Gastrocnemius medialis (tissue), 4 donors: ENCODE data around the gene ITGB5. TPM values are rescaled to one million over a fixed set of nuclear protein-coding genes. Genes with fewer than 3 reads are reported as not detected.
A peak's percentile ranks its signal among the peaks of the same experiment; 100 is the strongest.

Source experiments
- ATAC-seq, 2 donors: fragments of 150-250 bp; one replicate each; pipeline ENCODE4 v1.9.1; 2016
- DNase-seq, 2 donors: peaks; one replicate each; pipeline ENCODE4 v3.0.0-alpha.2; 2019
- H3K27ac ChIP-seq, 4 donors: fragments of 200-600 bp; sonication (generic); 1 replicate in 1 of 4; 2 replicates in 3 of 4; pipeline ENCODE4 v1.5.1; 2016 to 2018; ENCODE audit warnings: mild to moderate bottlenecking in 2 of 4, moderate library complexity in 1 of 4
- H3K27me3 ChIP-seq, 3 donors: fragments of 200-600 bp; sonication (generic) in 2 of 3; 1 replicate in 1 of 3; 2 replicates in 2 of 3; pipeline versions ENCODE4 v1.5.1 to v1.6.0; 2016 to 2019; ENCODE audit warnings: mild to moderate bottlenecking in 1 of 3, moderate library complexity in 1 of 3
- H3K36me3 ChIP-seq, 2 donors: fragments of 200-600 bp; sonication (generic) in 1 of 2; one replicate each; pipeline ENCODE4 v1.5.1; 2017 to 2018
- H3K4me1 ChIP-seq, 2 donors: fragments of 200-600 bp; sonication (generic) in 1 of 2; one replicate each; pipeline ENCODE4 v1.5.1; 2016 to 2017; ENCODE audit warnings: mild to moderate bottlenecking in 2 of 2
- H3K4me3 ChIP-seq, 4 donors: fragments of 200-600 bp; sonication (generic) in 3 of 4; 1 replicate in 1 of 4; 2 replicates in 3 of 4; pipeline ENCODE4 v1.5.1; 2016 to 2019; ENCODE audit warnings: mild to moderate bottlenecking in 2 of 4
- H3K9me3 ChIP-seq, 3 donors: fragments of 200-600 bp; sonication (generic) in 2 of 3; 1 replicate in 1 of 3; 2 replicates in 2 of 3; pipeline ENCODE4 v1.5.1; 2016 to 2019
- POLR2A ChIP-seq, 2 donors: fragments of 450-650 bp; IDR thresholded peaks; one replicate each; pipeline ENCODE4 v1.6.1; 2017; ENCODE audit warnings: antibody characterized with exemption in 2 of 2, mild to moderate bottlenecking in 2 of 2, moderate library complexity in 2 of 2
- in situ Hi-C, 4 donors: fragments of 200-750 bp; cut with MboI; loops; one replicate each; pipeline versions ENCODE4 v1.15.0 to v1.8.0; 2017; ENCODE audit warnings: low sequenced_read_pairs in 4 of 4
- intact Hi-C: fragments of 100-400 bp; cut with DNase I; formaldehyde crosslinking; loops from one replicate; pipeline ENCODE4 v1.15.1; 2023; ENCODE audit warnings: low total_unique reads
- total RNA-seq, 4 donors: library from RNA; depleted of rRNA; stranded (reverse); fragments of >200 nt; gene quantifications; one replicate each; pipeline versions ENCODE4 v1.1.0 to v1.2.3, GENCODE V29; 2016
- TF ChIP-seq, protein P1 (sequence below), 5 experiments: fragments of 450-650 bp in 3 of 5; fragments of 200-600 bp in 2 of 5; sonication (generic) in 2 of 5; IDR thresholded peaks in 4 of 5; conservative IDR thresholded peaks in 1 of 5; 1 replicate in 4 of 5; 2 replicates in 1 of 5; pipeline ENCODE4 v1.5.1; 2016 to 2019; ENCODE audit warnings: antibody characterized with exemption in 5 of 5, mild to moderate bottlenecking in 3 of 5, moderate library complexity in 3 of 5

The ITGB5 gene
- total RNA-seq, 4 donors from 2014 or later: 35.2 to 101 (median 71.3) TPM

DNA sequence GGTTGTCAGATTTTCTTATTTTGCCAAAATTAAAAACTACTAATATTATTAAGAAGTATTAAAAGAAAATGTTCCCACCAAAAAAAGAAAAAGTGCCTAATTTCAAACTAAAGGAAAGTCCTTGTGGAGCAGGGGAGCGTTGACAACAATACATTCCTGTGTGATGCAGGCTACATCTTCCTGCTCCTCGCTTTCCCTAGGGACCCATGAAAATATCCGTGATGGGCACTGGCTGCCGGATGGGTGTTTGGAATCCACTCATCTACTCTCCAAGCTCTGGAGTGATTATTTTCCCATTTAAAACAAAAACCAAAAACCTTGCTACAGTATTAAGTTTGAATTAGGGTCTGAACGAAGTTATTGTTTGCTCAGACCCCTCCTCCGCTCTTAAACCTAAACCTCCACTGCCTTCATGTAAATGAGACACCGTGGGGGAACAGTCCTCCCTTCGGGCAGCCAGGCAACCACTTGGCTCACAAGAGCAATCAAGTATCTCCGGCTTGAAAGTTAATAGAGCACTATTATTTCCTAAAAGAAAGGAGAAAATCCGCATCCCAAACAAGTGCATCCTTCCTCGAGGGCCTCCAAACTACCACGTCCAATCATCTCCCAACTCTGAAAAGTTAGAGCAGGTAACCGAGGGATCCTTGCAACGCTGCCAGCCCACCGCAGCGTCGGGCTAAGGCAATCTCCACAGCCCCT, 1.5 kb downstream of the ITGB5 start:
- no peak for ATAC-seq
- H3K4me3 ChIP-seq: peak overlapping the region; percentile 60 to 95 (median 64)
- DNase-seq: no peak
- no peaks in the 10 kb centered on the region for H3K36me3 ChIP-seq
- H3K27me3 ChIP-seq: no peaks in the 10 kb centered on the region
- TF ChIP-seq, protein P1, sequence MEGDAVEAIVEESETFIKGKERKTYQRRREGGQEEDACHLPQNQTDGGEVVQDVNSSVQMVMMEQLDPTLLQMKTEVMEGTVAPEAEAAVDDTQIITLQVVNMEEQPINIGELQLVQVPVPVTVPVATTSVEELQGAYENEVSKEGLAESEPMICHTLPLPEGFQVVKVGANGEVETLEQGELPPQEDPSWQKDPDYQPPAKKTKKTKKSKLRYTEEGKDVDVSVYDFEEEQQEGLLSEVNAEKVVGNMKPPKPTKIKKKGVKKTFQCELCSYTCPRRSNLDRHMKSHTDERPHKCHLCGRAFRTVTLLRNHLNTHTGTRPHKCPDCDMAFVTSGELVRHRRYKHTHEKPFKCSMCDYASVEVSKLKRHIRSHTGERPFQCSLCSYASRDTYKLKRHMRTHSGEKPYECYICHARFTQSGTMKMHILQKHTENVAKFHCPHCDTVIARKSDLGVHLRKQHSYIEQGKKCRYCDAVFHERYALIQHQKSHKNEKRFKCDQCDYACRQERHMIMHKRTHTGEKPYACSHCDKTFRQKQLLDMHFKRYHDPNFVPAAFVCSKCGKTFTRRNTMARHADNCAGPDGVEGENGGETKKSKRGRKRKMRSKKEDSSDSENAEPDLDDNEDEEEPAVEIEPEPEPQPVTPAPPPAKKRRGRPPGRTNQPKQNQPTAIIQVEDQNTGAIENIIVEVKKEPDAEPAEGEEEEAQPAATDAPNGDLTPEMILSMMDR (IDR thresholded peaks at IDR 0.05 in 4 of 5, conservative IDR thresholded peaks at IDR 0.05 in 1 of 5): no peak
- no peak for TF ChIP-seq POLR2A (IDR thresholded peaks at IDR 0.05)
- in situ Hi-C loops: loop anchor here in 1 of 4 donors (10.0 kb wide), 1 partner anchor 51 kb away; no protein-coding TSS in a partner anchor
- H3K27ac ChIP-seq: peak overlapping the region; percentile 80 to 92 (median 90)
- intact Hi-C loops: loop anchor here (2.0 kb wide), 2 partner anchors 51 to 105 kb away; no protein-coding TSS in a partner anchor
- peaks cover 5 to 6% of the 10 kb centered on the region in 2 donors for H3K4me1 ChIP-seq
- H3K9me3 ChIP-seq: no peaks in the 10 kb centered on the region

GRCh38 chr3:124884474-124885101, 2.6 kb downstream of the ITGB5 start:
- no peak for TF ChIP-seq POLR2A (IDR thresholded peaks at IDR 0.05)
- TF ChIP-seq, protein P1 (IDR thresholded peaks at IDR 0.05 in 4 of 5, conservative IDR thresholded peaks at IDR 0.05 in 1 of 5): no peak
- H3K4me1 ChIP-seq: peaks cover 5 to 6% of the 10 kb centered on the region in 2 donors
- intact Hi-C loops (no loop called here), in situ Hi-C loops (loop anchor here in 1 of 4 donors (10.0 kb wide), 1 partner anchor 50 kb away; no protein-coding TSS in a partner anchor)
- ATAC-seq: no peak
- H3K36me3 ChIP-seq: no peaks in the 10 kb centered on the region
- H3K27ac ChIP-seq: peak overlapping the region in 3 of 4 donors; percentile 80 to 91 (median 88)
- no peaks in the 10 kb centered on the region for H3K9me3 ChIP-seq
- no peak for DNase-seq
- no peaks in the 10 kb centered on the region for H3K27me3 ChIP-seq
- no peak overlapping the region for H3K4me3 ChIP-seq

GRCh38 chr3:124883766-124884473, 3.2 kb downstream of the ITGB5 start:
- no peak for DNase-seq
- Histone ChIP-seq H3K36me3 (no peaks in the 10 kb centered on the region), H3K27ac (peak overlapping the region in 1 of 4 donors; percentile 91), H3K27me3 (no peaks in the 10 kb centered on the region), H3K9me3 (no peaks in the 10 kb centered on the region), H3K4me3 (no peak overlapping the region), H3K4me1 (peaks cover 11 to 12% of the 10 kb centered on the region in 2 donors)
- in situ Hi-C loops: loop anchor here in 1 of 4 donors (10.0 kb wide), 1 partner anchor 49 kb away; no protein-coding TSS in a partner anchor
- intact Hi-C loops: no loop called here
- TF ChIP-seq POLR2A (IDR thresholded peaks at IDR 0.05): no peak
- ATAC-seq: no peak

DNA sequence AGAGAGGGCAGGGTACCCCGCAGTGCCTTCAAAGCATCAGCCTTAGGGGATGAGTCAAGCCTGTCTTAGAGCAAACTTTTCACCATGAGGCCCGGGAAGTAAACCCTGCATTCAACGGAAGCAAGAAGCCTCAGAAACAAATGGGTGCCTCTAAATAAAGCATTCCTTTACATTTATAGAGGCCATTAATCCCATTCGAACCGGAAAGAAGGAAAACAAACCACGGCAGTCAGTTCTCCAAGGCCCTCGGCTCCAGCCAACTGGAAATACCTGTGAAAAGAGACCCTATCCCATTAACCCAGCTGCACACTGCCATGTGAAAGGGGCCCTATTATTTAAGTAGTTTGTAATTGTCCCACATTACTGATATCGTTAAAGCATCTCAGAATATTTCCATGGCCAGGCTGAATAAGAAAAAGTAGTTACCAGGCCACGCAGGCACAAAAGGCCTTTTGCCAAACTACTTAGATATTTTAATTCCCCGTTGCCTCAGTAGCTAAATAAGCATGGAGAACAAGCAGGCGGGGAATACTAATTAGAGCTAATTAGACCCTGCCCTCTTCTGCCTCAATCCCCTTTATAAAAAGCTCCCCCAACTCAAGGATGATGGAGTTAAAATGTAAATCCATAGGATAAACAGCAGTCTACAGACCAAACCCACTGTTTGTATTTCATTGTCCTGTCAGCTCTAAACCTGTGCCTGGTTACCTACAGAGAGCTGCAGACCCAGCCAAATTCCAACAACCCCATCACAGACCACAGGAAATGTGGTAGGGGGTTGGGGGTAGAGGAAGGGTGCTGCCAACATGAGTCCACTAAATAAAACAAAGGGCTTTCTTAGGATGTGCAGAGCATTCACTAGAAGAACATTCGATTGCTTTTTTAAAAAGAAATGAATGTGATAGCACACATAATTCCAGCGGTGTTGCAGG, 4.1 kb downstream of the ITGB5 start:
- intact Hi-C loops: no loop called here
- ATAC-seq (no peak), DNase-seq (no peak)
- H3K27ac ChIP-seq: no peak overlapping the region
- no peaks in the 10 kb centered on the region for H3K36me3 ChIP-seq
- TF ChIP-seq, protein P1 (IDR thresholded peaks at IDR 0.05 in 4 of 5, conservative IDR thresholded peaks at IDR 0.05 in 1 of 5): no peak
- TF ChIP-seq POLR2A (IDR thresholded peaks at IDR 0.05): no peak
- in situ Hi-C loops: loop anchor here in 1 of 4 donors (10.0 kb wide), 1 partner anchor 48 kb away; no protein-coding TSS in a partner anchor
- no peak overlapping the region for H3K4me3 ChIP-seq
- H3K4me1 ChIP-seq: peaks cover 19 to 20% of the 10 kb centered on the region in 2 donors
- no peaks in the 10 kb centered on the region for H3K9me3 ChIP-seq
- H3K27me3 ChIP-seq: no peaks in the 10 kb centered on the region
